ENCODE results near the gene GHITM.

- TF ChIP-seq CTCF (conservative IDR thresholded peaks at IDR 0.05; ENCODE audit: low read depth, low read length) (no peak), EZH2 (IDR thresholded peaks at IDR 0.05; ENCODE audit: borderline replicate concordance, low read depth, low read length, poor library complexity, severe bottlenecking) (no peak)
Measured at GRCh38 chr10:84202349-84202748, 63.0 kb downstream of the GHITM start.
